ENCODE data around the gene POU3F1. TPM values are rescaled to one million over a fixed set of nuclear protein-coding genes. Genes with fewer than 3 reads are reported as not detected.

Gene POU3F1
- total and polyA plus RNA-seq, 10 of the 15 experiments (the other 5 are each of a cell fraction or from before 2014, with no cell fraction given), result 0.04 to 0.53 (median 0.10) TPM; not detected in 3

- no peaks in the 10 kb centered on the region for H3K4me1 ChIP-seq (ENCODE audit: control insufficient read depth, insufficient read depth, low read length)
- no TSS peak for BruUV-seq (replicated peaks)
- no peak overlapping the region for H3K27ac ChIP-seq (ENCODE audit: control insufficient read depth, insufficient read depth)
- no peaks in the 10 kb centered on the region for H3K79me2 ChIP-seq (ENCODE audit: control insufficient read depth, insufficient read depth, low read length)
- no peaks in the 10 kb centered on the region for H3K27me3 ChIP-seq (replicated peaks in 1 of 2; ENCODE audit: control insufficient read depth in 2 of 2, insufficient read depth in 2 of 2, low read length in 1 of 2)
- in situ Hi-C loops (cut with MboI), result no loop called here
- intact Hi-C loops (cut with micrococcal nuclease; ENCODE audit: unreplicated experiment), result no loop called here
- no peaks in the 10 kb centered on the region for H4K20me1 ChIP-seq (ENCODE audit: control insufficient read depth, insufficient read depth)
- whole genome bisulfite sequencing (ENCODE audit: insufficient coverage, insufficient replicate concordance, low lambda C conversion rate, missing lambda C conversion rate), result 10% methylated on average over 2 of the region's 2 CpGs
- TF ChIP-seq CBX5 (IDR thresholded peaks at IDR 0.05; ENCODE audit: low read depth) (no peak), RFX5 (IDR thresholded peaks at IDR 0.05; ENCODE audit: low read depth, low read length) (no peak)
- no peak overlapping the region for H3K9ac ChIP-seq (ENCODE audit: control insufficient read depth, insufficient read depth, low read length)
- RAD21 ChIA-PET (ENCODE audit: unreplicated experiment), result interaction anchor here (4.1 kb wide), 1 partner anchor 12 kb away, joined by 23 read pairs; no protein-coding TSS in a partner anchor
- no peaks in the 10 kb centered on the region for H3K36me3 ChIP-seq (ENCODE audit: control insufficient read depth in 2 of 2, insufficient read depth in 2 of 2, low read length in 1 of 2)
- POLR2A ChIA-PET, result interaction anchor here (0.7 kb wide), 1 partner anchor 129 kb away, joined by 3 read pairs; no protein-coding TSS in a partner anchor
- SMC1A ChIA-PET (ENCODE audit: uncharacterized antibody, unreplicated experiment), result interaction anchor here (0.9 to 1.5 kb wide), 2 partner anchors 11 to 21 kb away, joined by 3 to 4 read pairs; no protein-coding TSS in a partner anchor
- no peak for DNase-seq (ENCODE audit: low read depth, low spot score)
- no peak for FAIRE-seq
- CTCF ChIA-PET, result interaction anchor here (1.6 kb wide), 1 partner anchor 12 kb away, joined by 7 read pairs; no protein-coding TSS in a partner anchor
- no peaks in the 10 kb centered on the region for H3K9me3 ChIP-seq (replicated peaks; ENCODE audit: control insufficient read depth, insufficient read depth, low read length)
- H3K4me2 ChIP-seq (ENCODE audit: control insufficient read depth, insufficient read depth), result no peak overlapping the region
- no peak overlapping the region for H2AFZ ChIP-seq (ENCODE audit: control insufficient read depth, low read depth, low read length)
- H3K4me3 ChIP-seq, result no peak overlapping the region
- ATAC-seq, result no peak
These were observed 37.5 kb upstream of the POU3F1 start for GRCh38 chr1:38084113-38084512.

DNA sequence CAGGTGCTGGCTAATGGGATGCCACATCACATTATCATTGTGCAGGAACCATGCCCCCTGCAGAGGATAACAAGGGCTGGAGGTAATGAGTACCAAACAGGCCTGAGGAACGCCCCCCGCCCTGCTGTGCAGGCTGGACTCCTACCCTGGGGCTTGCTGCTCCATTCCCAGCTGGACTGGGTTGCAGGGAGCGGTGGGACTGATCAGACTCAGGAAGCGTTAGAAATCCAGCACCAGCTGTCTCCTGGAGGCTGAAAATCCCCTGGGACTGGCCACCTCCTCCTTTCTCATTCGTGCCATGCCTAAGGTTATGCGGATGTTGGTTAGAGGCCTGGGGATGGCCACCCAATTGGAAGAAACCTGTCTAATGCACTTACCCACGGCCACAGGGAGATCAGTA, 36.9 kb upstream of the POU3F1 start:
- no peak for FAIRE-seq
- RAD21 ChIA-PET (ENCODE audit: unreplicated experiment), result interaction anchor here (4.1 kb wide), 1 partner anchor 12 kb away, joined by 23 read pairs; no protein-coding TSS in a partner anchor
- POLR2A ChIA-PET, result interaction anchor here (1.0 kb wide), 1 partner anchor 68 kb away, joined by 3 read pairs; no protein-coding TSS in a partner anchor

More for the DNA sequence above, 36.9 kb upstream of the POU3F1 start:
- H3K9ac ChIP-seq (ENCODE audit: control insufficient read depth, insufficient read depth, low read length), result no peak overlapping the region
- no peaks in the 10 kb centered on the region for H3K9me3 ChIP-seq (replicated peaks; ENCODE audit: control insufficient read depth, insufficient read depth, low read length)
- ATAC-seq, result no peak; the same call in 2 of the 3 replicates
- CTCF ChIA-PET, result interaction anchor here (1.7 to 3.5 kb wide), 2 partner anchors 9 to 12 kb away, joined by 6 to 19 read pairs; no protein-coding TSS in a partner anchor
- H3K27ac ChIP-seq (ENCODE audit: control insufficient read depth, insufficient read depth), result no peak overlapping the region
- H3K79me2 ChIP-seq (ENCODE audit: control insufficient read depth, insufficient read depth, low read length), result no peaks in the 10 kb centered on the region
- 29% methylated on average over 7 of the region's 7 CpGs for WGBS (ENCODE audit: insufficient coverage, insufficient replicate concordance, low lambda C conversion rate, missing lambda C conversion rate)
- no peaks in the 10 kb centered on the region for H4K20me1 ChIP-seq (ENCODE audit: control insufficient read depth, insufficient read depth)
- BruUV-seq (replicated peaks), result no TSS peak
- no peaks in the 10 kb centered on the region for H3K36me3 ChIP-seq (ENCODE audit: control insufficient read depth in 2 of 2, insufficient read depth in 2 of 2, low read length in 1 of 2)
- no peak overlapping the region for H3K4me3 ChIP-seq
- H3K4me1 ChIP-seq (ENCODE audit: control insufficient read depth, insufficient read depth, low read length), result no peaks in the 10 kb centered on the region
- in situ Hi-C loops (cut with MboI), result no loop called here
- no peak for DNase-seq (ENCODE audit: low read depth, low spot score)
- intact Hi-C loops (cut with micrococcal nuclease; ENCODE audit: unreplicated experiment), result no loop called here
- SMC1A ChIA-PET (ENCODE audit: uncharacterized antibody, unreplicated experiment), result interaction anchor here (0.9 to 2.3 kb wide), 5 partner anchors 8 to 88 kb away, joined by 3 to 16 read pairs (median 7); no protein-coding TSS in a partner anchor
- TF ChIP-seq LARP7 (IDR thresholded peaks at IDR 0.05) (no peak), MTA3 (IDR thresholded peaks at IDR 0.05; ENCODE audit: borderline replicate concordance, low read length) (no peak), TCF7 (IDR thresholded peaks at IDR 0.05; ENCODE audit: borderline replicate concordance) (no peak), STAT3 (IDR thresholded peaks at IDR 0.05; ENCODE audit: low read depth, low read length) (no peak)
- no peak overlapping the region for H3K4me2 ChIP-seq (ENCODE audit: control insufficient read depth, insufficient read depth)
- no peak overlapping the region for H2AFZ ChIP-seq (ENCODE audit: control insufficient read depth, low read depth, low read length)
- H3K27me3 ChIP-seq (replicated peaks in 1 of 2; ENCODE audit: control insufficient read depth in 2 of 2, insufficient read depth in 2 of 2, low read length in 1 of 2), result no peaks in the 10 kb centered on the region

Data from GM12878 (cell line).